ENCODE data around the gene AFAP1.

The AFAP1 gene

GRCh38 chr4:7967501-7968261 is 28.0 kb upstream of the AFAP1 start:
- DNase-seq, result no peak

GRCh38 chr4:7967063-7967440 is 27.4 kb upstream of the AFAP1 start:
- no peak for DNase-seq

GRCh38 chr4:7966281-7967062 is 26.8 kb upstream of the AFAP1 start:
- DNase-seq, result no peak

GRCh38 chr4:7964890-7965662 is 25.4 kb upstream of the AFAP1 start:
- DNase-seq, result peak in 1 of 2 experiments; percentile 57

- DNase-seq, result peak in 1 of 2 experiments; percentile 27
Observed at GRCh38 chr4:7964459-7964858, 24.8 kb upstream of the AFAP1 start.

DNA sequence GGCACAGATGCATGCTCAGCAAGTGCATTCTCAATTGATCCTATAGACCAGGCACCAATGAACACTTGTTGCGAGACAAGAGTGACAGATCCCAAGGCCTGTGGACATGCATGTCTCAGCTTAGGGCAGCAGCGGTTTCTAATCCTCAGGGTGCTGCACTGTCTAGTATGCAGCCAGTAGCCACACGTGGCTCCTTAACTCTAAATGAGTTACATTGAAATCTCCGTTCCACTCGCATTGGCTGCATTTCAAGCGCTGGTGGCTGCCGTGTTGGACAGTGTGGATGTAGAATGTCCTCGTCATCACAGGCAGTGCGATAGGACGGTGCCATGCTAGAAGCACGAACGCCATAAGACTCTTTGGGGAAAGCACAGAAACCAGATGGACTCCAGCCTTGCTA is 24.0 kb upstream of the AFAP1 start:
- DNase-seq, result no peak

GRCh38 chr4:7962609-7963508 is 23.2 kb upstream of the AFAP1 start:
- DNase-seq, result no peak

- DNase-seq, result peak; percentile 42 to 73
Observed at GRCh38 chr4:7960790-7961655, 21.4 kb upstream of the AFAP1 start.

GRCh38 chr4:7960017-7960789 is 20.5 kb upstream of the AFAP1 start:
- no peak for DNase-seq

- DNase-seq, result no peak
Observed at GRCh38 chr4:7959078-7959477, 19.4 kb upstream of the AFAP1 start.

DNA sequence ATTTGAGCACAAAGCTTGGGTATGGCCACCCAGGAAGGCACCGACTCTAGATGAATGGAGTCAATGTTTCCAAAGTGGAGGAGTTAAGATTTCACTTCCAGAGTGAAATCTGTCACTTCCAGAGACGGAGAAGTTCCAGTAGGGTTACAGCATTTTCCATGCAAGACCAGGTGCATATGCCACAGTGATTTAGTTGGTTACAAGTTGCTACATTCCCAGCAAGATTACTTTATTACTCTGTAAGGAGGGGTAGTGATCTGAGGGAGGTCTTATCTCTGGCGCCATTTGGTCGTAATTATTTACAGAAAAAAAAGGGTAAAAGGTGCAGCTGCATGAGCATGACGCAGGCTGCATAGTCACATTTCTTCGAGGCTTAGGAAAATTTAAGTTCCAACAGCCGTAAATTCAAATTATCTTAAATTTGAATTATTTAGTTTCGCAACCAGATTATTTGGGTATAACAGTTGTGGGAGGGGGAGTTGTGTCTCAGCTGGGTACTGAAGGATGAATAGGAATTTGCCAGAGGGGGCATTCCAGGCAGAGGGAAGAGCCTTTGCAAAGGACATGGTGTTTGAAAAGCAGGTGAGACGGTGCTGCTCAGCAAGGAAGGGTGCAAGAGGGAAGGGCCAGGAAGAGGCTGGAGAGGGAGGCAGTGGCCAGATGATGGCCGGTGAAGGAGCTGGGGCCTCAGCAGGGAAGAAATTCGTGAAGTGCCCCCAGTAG is 17.4 kb upstream of the AFAP1 start:
- no peak for DNase-seq

DNA sequence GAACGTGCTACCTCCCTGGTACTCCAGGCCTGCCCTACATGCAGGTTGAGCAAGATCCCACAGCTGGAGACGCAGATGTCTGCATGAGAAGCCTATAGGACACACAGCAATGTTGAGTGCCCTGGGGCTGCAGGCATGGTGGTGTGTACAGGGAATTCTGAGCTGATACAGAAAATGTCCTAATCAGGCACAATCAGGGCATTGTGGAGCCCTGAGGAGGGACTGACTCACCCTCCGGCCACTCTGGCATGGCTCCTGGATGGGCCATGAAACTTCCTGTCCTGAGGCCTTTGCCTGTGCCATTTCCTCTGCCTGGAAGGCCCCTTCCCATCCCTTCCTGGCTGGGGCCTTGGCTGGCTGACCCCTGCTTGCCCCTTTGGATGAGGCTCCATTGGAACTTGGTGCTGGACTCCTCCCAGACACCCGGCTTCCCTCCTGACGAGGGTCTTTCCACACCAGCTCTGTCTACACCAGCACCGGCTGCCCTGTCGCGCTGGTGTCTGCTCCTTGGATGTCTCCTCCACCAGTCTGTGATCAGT is 16.7 kb upstream of the AFAP1 start:
- DNase-seq, result no peak

GRCh38 chr4:7955393-7955792 is 15.7 kb upstream of the AFAP1 start:
- DNase-seq, result no peak

- no peak for DNase-seq
Observed at GRCh38 chr4:7952615-7953014, 13.0 kb upstream of the AFAP1 start.

GRCh38 chr4:7950301-7951092 is 10.8 kb upstream of the AFAP1 start:
- DNase-seq, result no peak

DNA sequence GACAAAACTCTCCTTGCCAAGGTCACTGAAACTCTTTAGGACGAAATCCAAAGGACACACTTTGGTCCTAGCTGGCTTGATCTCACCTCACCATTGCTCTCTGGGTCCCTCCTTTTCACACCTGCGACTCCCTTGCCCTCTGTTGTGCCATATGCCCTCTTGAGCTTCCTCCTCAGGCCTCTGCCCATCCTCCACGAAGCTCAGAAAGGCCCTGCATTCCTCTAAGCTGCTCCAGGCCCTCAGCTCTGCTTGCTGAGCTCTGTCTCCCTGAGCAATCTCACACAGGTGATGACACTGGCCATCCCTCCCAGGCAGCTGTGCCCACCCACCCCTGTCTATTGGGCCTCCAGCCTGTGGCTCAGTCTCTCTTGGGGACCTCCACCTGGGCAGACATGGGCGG is 10.1 kb upstream of the AFAP1 start:
- no peak for DNase-seq

- no peak for DNase-seq
Observed at GRCh38 chr4:7947927-7948326, 8.3 kb upstream of the AFAP1 start.

GRCh38 chr4:7945709-7946380 is 6.2 kb upstream of the AFAP1 start:
- DNase-seq, result no peak
